Midbrain (tissue), 1 donor: ENCODE results near the gene SPATA19.
A peak's percentile ranks its signal among the peaks of the same experiment; 100 is the strongest.

Experiments used
- DNase-seq: peaks from one replicate; lab custom pipeline; 2025; lab: John Stamatoyannopoulos, UW

SPATA19 gene, protein sequence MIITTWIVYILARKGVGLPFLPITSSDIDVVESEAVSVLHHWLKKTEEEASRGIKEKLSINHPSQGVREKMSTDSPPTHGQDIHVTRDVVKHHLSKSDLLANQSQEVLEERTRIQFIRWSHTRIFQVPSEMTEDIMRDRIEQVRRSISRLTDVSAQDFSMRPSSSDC

DNA sequence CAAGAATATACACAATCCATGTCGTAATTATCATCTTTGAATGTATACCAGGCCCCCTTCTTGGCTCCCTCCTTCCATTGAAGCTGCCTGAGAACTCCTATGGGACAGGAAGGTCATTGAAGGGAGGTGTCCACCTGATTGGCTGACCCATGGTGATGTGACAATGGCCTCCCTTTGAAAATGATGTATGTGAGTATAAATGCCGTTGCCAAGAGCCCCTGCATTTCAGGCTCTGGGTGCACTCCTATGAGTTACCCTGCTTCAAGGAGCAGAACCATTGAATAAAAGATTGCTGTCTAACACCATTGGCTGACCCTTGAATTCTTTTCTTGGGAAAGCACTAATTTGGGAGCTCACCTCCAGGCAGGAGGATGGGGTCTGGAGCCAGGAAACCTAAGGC lies at the start of gene SPATA19:
SPATA19 (minus strand) TSS at position 101 of the 400 bp plus-strand sequence; CDS start at position 34, 67 bp downstream.
- no peak for DNase-seq

DNA sequence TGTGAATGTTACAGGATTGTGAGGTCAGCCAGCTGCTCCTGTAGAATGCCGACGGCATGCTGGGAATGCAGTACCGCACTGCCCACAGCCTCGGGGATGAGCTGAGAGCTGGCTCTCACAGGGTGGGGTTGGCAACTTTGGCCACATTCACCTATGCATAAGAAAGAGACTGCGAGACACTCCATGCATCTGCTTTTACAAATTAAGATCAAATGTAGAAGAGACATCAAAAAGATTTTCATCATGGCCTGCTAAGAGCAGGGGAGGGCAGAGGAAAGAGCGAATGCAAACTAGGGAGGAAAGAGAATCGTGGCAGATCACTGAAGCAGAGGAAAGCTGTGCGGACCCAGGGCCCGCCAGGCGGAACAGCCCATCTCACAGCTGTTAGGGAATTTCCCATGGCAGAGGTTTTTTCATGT lies 49.8 kb upstream of the SPATA19 start:
- no peak for DNase-seq

GRCh38 chr11:133893381-133893780 lies 48.1 kb upstream of the SPATA19 start:
- no peak for DNase-seq

DNA sequence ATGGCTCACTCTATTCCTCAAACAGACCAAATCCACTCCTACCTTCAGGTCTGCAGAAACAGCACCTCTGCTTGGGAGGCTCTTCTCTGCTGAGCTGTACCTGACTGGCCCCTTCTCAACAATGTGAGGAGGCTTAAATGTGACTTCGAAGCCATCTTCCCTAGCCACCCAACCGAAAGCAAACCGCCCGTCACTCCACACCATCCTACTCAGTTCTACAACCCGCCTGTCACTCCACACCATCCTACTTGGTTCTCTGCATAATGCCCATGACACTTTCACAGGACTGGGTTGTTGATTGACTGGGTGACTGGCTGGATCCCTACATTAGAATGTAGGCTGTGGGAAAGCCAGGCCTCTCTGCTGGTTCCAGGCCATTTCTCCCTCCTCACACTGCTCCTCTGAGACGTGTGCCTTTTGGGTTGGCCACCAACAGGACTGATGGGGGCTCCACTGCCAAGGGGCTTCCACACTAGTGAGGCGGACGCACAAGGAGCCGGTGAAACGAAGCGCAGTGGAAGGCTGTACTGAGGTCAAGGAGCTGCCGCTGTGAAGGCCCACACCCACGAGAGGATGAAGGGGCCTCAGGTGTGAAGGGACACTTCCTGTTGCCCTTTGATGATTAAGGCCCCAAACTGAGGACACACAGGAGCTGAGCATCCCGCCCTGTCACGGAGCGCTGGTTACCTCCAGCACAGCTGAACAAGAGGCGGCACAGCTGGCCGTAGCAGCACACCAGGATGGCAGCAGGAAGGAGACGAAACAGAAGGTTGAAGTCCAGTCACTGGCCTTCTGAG lies 47.5 kb upstream of the SPATA19 start:
- DNase-seq = no peak

GRCh38 chr11:133892126-133892525 lies 46.8 kb upstream of the SPATA19 start:
- DNase-seq = no peak

GRCh38 chr11:133889893-133890292 lies 44.6 kb upstream of the SPATA19 start:
- no peak for DNase-seq

GRCh38 chr11:133889188-133889587 lies 43.9 kb upstream of the SPATA19 start:
- DNase-seq = no peak

- DNase-seq = no peak
These were observed 42.5 kb upstream of the SPATA19 start for GRCh38 chr11:133887692-133888332.

- no peak for DNase-seq
These were observed 40.7 kb upstream of the SPATA19 start for GRCh38 chr11:133886029-133886428.

- no peak for DNase-seq
These were observed 26.8 kb upstream of the SPATA19 start for GRCh38 chr11:133872160-133872559.

- DNase-seq = no peak
These were observed 22.1 kb upstream of the SPATA19 start for GRCh38 chr11:133867456-133867855.

- no peak for DNase-seq
These were observed 20.2 kb upstream of the SPATA19 start for GRCh38 chr11:133865466-133865865.

- DNase-seq = no peak
These were observed 19.4 kb upstream of the SPATA19 start for GRCh38 chr11:133864756-133865155.

- no peak for DNase-seq
These were observed 14.8 kb upstream of the SPATA19 start for GRCh38 chr11:133860151-133860550.

- peak; percentile 13 for DNase-seq
These were observed 9.1 kb upstream of the SPATA19 start for GRCh38 chr11:133854330-133854960.

- no peak for DNase-seq
These were observed 1.1 kb downstream of the SPATA19 start for GRCh38 chr11:133844217-133844616.

GRCh38 chr11:133843454-133843987 lies 1.8 kb downstream of the SPATA19 start:
- no peak for DNase-seq

GRCh38 chr11:133842730-133843129 lies 2.6 kb downstream of the SPATA19 start:
- no peak for DNase-seq

DNA sequence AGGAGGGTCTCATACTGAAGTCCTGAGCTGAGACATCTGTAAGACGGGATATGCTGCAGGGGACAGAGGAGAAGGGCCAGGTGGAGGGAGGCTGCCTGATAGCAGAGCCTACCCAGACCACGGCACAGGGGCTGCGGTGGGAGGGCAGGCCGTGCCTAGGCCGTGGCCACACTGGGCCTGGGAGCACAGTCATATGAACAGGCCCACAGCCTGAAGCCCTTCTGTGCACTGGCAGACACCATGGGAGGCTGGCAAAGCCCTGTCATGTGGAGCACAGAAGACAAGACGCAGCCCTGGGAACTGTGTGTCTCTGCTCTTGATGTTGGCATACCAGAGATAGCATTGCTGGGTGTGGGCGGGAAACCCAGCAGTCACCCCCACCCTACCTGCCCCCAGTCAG lies 3.3 kb downstream of the SPATA19 start:
- DNase-seq = no peak

- DNase-seq = no peak
These were observed 3.9 kb downstream of the SPATA19 start for GRCh38 chr11:133841279-133842043.

GRCh38 chr11:133840479-133840941 lies 4.8 kb downstream of the SPATA19 start:
- no peak for DNase-seq
